IPS DF 6.9 (cell line): ENCODE results near the gene CCDC97.

Experiments used
- DNase-seq: peaks from one replicate; pipeline ENCODE4 v3.0.0-alpha.2; 2013; ENCODE audit warnings: low read depth, low spot score
- H3K27ac ChIP-seq: one replicate; pipeline ENCODE4 v1.5.1; 2013; ENCODE audit warnings: low read length, control low read depth
- H3K27me3 ChIP-seq: 2 replicates; pipeline ENCODE4 v1.6.1; 2013; ENCODE audit warnings: mild to moderate bottlenecking, low read length; ENCODE audit not compliant: control insufficient read depth, insufficient read depth
- H3K36me3 ChIP-seq: 2 replicates; pipeline ENCODE4 v1.6.1; 2013; ENCODE audit warnings: low read length; ENCODE audit not compliant: control insufficient read depth, insufficient read depth
- H3K4me1 ChIP-seq: 2 replicates; pipeline ENCODE4 v1.6.1; 2013; ENCODE audit warnings: low read length; ENCODE audit not compliant: control insufficient read depth, insufficient read depth
- H3K4me3 ChIP-seq: 2 replicates; pipeline ENCODE4 v1.5.1; 2013; ENCODE audit warnings: mild to moderate bottlenecking, low read length
- H3K9me3 ChIP-seq: 2 replicates; pipeline ENCODE4 v1.6.1; 2013; ENCODE audit warnings: low read length, inconsistent platforms; ENCODE audit not compliant: control insufficient read depth, insufficient read depth
- WGBS: extraction: QIAGEN DNeasy Blood & Tissue Kit; methylation state at CpG from one replicate; pipeline ENCODE4 v1.1.7; 2013; ENCODE audit warnings: mixed read lengths, missing lambda C conversion rate; ENCODE audit not compliant: insufficient read length, insufficient coverage; 5-methylcytosine and 5-hydroxymethylcytosine counted together

Gene CCDC97

DNA sequence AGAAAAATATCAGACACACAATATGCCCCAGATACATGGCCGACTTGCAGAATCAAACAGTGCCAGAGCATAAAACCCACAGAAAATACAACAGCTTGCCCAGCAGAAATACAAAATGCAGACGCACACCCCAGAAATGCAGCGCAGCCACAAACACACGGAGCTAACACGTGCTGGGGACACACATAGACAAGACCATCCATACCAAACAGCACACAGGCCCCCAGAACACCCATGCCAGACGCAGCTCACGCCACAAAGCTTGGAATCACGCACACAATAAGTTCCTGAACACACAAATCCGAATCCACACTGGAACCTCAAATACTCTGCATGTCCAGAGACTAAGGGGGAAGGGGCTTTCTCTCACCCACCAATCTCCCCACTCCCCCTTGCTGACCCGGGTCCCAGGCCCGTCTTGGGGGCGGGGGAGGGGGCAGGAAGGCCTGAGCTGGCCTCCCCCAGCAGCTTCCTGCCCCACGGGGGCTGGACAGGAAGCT lies 17.2 kb downstream of the CCDC97 start:
- no peaks in the 10 kb centered on the region for H3K27me3 ChIP-seq
- no peaks in the 10 kb centered on the region for H3K9me3 ChIP-seq
- no peak for DNase-seq
- H3K36me3 ChIP-seq: no peaks in the 10 kb centered on the region
- H3K4me1 ChIP-seq: peaks cover 23% of the 10 kb centered on the region
- H3K4me3 ChIP-seq: no peak overlapping the region
- H3K27ac ChIP-seq: no peak overlapping the region
- no CpG with 5 or more reads among the region's 13 CpGs for WGBS

DNA sequence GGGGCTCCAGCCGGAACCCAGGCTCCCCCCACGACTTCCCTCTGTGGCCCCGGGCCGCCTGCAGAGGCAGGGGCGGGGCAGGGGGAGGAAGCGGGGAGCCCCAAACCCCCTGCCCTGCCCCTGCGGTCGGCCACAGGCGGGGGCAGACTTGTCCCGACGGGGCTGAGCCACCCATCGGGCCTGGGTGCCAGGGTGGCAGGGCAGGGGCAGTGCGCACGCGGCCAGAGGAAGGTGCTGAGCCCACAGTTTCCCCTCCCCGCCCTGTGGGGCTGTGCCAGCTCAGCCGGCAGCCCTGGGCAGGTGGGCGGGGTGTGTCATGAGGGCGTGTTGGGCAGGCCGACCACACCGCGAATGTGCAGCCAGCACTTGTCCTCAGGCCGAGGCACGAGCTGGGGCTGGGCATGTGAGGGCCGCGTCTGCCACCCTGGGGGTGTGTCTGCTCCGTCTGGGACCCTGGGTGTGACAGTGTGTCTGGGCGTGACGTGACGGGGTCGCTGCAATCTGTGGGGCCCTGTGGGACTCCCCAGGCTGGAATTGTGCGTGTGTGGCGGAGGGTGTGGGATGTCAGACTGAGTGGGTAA lies 17.7 kb downstream of the CCDC97 start:
- Histone ChIP-seq H3K27me3 (no peaks in the 10 kb centered on the region), H3K4me3 (no peak overlapping the region), H3K36me3 (no peaks in the 10 kb centered on the region), H3K27ac (no peak overlapping the region), H3K9me3 (no peaks in the 10 kb centered on the region), H3K4me1 (peaks cover 23% of the 10 kb centered on the region)
- no CpG with 5 or more reads among the region's 33 CpGs for WGBS
- DNase-seq: no peak

DNA sequence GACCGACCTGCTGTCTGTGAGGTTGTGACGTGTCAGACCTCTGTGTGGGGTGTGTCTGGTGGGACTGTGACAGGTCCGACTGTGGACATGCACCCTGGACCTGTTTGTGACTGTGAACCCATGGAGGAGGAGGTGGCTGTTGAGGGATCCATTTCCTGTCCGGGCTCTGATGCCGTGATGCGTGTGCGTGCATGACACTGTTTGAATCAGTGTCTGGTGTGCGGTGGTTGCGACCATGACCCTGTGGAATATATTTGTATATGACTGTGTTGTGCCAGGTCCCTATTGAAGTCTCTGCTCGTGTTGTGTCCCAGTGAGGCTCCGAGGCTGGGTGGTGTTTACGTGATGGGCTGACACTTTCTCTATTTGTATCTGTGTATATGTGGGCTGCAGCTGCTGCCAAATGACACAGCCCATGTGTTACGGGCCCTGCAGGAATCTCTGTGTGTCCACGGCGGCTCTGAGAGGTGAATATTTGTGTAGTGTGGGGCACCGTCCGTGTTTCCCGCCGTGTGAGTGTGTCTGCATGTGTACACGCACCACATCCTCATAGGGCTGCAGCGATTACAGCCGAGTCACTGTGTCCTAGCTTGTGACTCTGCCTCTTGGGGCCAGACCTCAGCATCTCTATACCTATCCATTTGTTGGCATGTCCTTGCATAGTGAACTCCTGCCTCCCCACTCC lies 18.3 kb downstream of the CCDC97 start:
- Histone ChIP-seq H3K27me3 (no peaks in the 10 kb centered on the region), H3K4me3 (no peak overlapping the region), H3K4me1 (peaks cover 20% of the 10 kb centered on the region), H3K36me3 (no peaks in the 10 kb centered on the region), H3K9me3 (no peaks in the 10 kb centered on the region), H3K27ac (no peak overlapping the region)
- WGBS: no CpG with 5 or more reads among the region's 22 CpGs
- DNase-seq: no peak

DNA sequence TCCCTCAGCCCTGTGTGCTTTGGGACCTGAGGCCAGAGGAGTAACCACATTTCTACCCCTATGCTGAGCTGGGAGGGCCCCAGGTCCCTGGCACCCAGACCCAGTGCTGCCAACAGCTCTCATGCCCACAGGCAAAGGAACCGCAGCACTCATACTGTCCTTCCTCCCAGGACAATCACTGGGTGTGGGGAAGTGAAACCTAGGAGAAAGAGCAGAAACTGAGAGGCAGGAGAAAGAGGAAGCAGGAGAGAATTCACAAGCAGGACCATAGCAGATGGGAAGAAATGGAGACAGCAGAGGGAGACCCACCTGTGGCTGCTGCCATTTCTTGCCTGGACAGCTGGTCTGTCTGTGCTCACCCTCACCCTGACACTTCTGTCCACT lies 18.9 kb downstream of the CCDC97 start:
- no peak for DNase-seq
- Histone ChIP-seq H3K4me1 (peaks cover 19% of the 10 kb centered on the region), H3K4me3 (no peak overlapping the region), H3K27ac (no peak overlapping the region), H3K9me3 (no peaks in the 10 kb centered on the region), H3K27me3 (no peaks in the 10 kb centered on the region), H3K36me3 (no peaks in the 10 kb centered on the region)
- WGBS: no CpG with 5 or more reads among the region's 1 CpG

DNA sequence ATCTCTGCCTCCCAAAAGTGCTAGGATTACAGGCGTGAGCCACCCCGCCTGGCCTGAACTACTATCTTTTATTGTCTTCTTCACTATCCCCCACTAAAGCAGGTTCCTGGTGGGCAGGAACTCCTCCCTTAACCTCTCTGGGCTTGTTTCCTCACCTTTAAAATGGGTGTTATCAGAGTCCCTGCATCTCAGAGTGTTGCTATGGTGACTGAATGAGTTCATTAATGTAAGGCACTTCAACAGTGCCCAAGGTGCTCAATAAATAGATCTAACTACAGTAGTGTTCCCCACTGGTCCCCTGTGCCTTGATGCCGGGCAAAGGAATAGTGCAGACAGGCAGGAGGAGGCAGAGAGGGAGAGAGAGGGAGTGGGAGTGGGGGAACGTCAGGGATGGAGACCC lies 20.5 kb downstream of the CCDC97 start:
- no CpG with 5 or more reads among the region's 4 CpGs for WGBS

DNA sequence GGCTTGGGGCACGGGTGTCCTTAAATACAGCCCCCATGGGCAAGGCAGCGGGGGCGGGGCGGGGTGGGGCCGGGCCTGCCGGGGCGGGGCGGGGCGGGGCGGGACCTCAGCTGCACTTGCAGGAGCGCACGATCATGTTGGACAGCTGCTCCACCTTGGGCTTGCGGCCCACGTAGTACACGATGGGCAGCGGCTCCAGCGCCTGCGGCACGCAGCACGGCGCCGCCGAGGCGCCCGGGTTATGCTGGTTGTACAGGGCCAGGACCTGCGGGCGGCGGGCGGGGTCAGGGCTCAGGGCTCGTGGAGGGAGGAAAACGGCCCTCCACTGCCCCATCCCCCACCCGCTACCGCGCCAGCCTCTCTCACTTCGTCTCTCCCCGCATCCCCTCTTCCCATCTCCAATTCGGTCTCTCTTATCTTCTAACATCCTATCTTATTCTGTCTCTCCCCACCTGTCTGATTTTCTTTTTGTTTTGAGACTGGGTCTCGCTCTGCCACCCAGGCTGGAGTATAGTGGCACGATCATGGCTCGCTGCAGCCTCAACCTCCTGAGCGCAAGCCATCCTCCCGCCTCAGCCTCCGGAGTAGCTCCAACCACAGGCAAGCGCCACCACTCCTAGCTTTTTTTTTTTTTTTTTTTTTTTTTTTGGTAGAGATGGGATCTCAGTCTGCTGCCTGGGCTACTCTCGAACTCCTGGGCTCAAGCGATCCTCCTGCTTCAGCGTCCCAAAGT lies 21.1 kb downstream of the CCDC97 start:
- H3K4me1 ChIP-seq: peaks cover 13% of the 10 kb centered on the region

More for the DNA sequence above, 20.5 kb downstream of the CCDC97 start:
- no peak overlapping the region for H3K4me3 ChIP-seq
- no peak overlapping the region for H3K27ac ChIP-seq
- no peaks in the 10 kb centered on the region for H3K36me3 ChIP-seq
- peaks cover 15% of the 10 kb centered on the region for H3K4me1 ChIP-seq
- H3K27me3 ChIP-seq: no peaks in the 10 kb centered on the region
- DNase-seq: no peak
- H3K9me3 ChIP-seq: no peaks in the 10 kb centered on the region

DNA sequence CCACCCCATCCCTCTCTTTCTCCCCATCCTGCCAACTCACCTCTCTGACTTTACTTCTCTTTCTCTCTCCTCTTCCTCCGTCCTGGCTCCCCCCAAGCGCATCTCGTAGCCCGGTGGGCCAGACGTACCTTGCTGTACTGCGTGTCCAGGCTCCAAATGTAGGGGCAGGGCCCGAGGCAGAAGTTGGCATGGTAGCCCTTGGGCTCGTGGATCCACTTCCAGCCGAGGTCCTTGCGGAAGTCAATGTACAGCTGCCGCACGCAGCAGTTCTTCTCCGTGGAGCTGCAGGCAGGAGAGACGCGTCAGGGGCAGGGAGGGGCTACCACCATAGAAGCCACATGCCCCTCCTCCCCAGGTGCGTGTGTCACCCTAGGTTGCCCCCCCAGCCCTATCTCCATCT lies 22.0 kb downstream of the CCDC97 start:
- Histone ChIP-seq H3K27me3 (no peaks in the 10 kb centered on the region), H3K4me3 (no peak overlapping the region), H3K9me3 (no peaks in the 10 kb centered on the region), H3K4me1 (peaks cover 9% of the 10 kb centered on the region), H3K36me3 (no peaks in the 10 kb centered on the region), H3K27ac (no peak overlapping the region)
- DNase-seq: no peak
- WGBS: 100% methylated on average over 1 of the region's 16 CpGs

More for the DNA sequence above, 21.1 kb downstream of the CCDC97 start:
- no peaks in the 10 kb centered on the region for H3K27me3 ChIP-seq
- no peaks in the 10 kb centered on the region for H3K9me3 ChIP-seq
- H3K36me3 ChIP-seq: no peaks in the 10 kb centered on the region
- DNase-seq: no peak
- H3K4me3 ChIP-seq: peak overlapping the region; percentile 30; the same call in 1 of the 2 replicates
- no peak overlapping the region for H3K27ac ChIP-seq
- WGBS: no CpG with 5 or more reads among the region's 47 CpGs

DNA sequence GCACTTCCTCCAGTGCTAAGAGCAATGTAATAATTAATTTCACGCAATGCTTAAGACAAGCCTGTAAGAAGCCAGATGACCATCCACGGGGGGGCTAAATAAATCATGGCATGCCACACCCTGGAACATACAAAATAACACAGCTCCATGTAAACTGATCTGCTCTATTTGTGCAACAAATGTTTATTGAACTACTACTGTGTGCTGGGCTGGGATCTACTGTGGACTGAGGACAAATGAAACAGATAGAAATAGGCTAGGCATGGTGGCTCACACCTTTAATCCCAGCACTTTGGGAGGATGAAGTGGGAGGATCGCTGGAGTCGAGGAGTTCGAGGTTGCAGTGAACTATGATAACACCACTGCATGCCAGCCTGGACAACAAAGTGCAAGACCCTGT lies 22.5 kb downstream of the CCDC97 start:
- WGBS: no CpG with 5 or more reads among the region's 5 CpGs
- Histone ChIP-seq H3K4me1 (peaks cover 5% of the 10 kb centered on the region), H3K27me3 (no peaks in the 10 kb centered on the region), H3K36me3 (no peaks in the 10 kb centered on the region), H3K27ac (no peak overlapping the region), H3K4me3 (no peak overlapping the region), H3K9me3 (no peaks in the 10 kb centered on the region)
- no peak for DNase-seq

DNA sequence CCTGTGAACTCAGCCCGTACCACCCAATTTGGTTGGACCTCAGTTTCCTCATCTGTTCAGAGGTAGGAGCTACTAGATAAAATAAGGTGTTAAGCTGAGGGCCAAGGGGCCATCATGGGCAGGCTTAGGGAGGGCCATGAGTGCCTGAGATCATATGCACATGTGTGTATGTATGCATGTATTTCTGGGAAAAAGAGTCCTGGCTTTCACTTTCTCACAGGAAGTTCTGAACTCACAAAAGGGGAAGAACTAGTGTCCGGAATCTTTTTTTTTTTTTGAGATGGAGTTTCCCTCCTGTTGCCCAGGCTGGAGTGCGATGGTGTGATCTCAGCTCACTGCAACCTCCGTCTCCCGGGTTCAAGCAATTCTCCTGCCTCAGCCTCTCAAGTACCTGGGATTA lies 24.8 kb downstream of the CCDC97 start:
- no peaks in the 10 kb centered on the region for H3K4me1 ChIP-seq
- no peak overlapping the region for H3K4me3 ChIP-seq
- no peak overlapping the region for H3K27ac ChIP-seq
- no peaks in the 10 kb centered on the region for H3K9me3 ChIP-seq
- H3K27me3 ChIP-seq: no peaks in the 10 kb centered on the region
- no peak for DNase-seq
- H3K36me3 ChIP-seq: no peaks in the 10 kb centered on the region
- WGBS: no CpG with 5 or more reads among the region's 5 CpGs

DNA sequence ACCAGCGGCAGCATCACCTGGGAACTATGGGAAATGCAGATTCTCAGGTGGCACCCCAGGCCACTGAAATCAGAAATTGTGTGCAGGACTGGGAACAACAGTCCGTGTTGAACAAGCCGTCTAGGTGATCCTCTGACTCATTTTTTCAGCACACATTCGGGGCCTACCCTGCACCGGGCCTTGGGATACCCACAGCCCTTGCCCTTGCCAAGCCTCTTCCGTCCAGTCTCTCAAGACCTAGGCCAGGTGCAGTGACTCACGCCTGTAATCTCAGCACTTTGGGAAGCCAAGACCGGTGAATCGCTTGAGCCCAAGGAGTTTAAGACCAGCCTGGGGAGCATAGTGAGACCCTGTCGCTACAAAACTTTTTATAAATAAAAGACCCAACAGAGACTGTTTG lies 25.5 kb downstream of the CCDC97 start:
- WGBS: no CpG with 5 or more reads among the region's 10 CpGs
- Histone ChIP-seq H3K4me3 (no peak overlapping the region), H3K36me3 (no peaks in the 10 kb centered on the region), H3K27me3 (no peaks in the 10 kb centered on the region), H3K9me3 (no peaks in the 10 kb centered on the region), H3K4me1 (no peaks in the 10 kb centered on the region), H3K27ac (no peak overlapping the region)
- DNase-seq: no peak
